HCEC 1CT (cell line): ENCODE measurements around the gene RASSF1.
"Not testable (repeated sequence)": the region's sequence is repeated elsewhere in the genome, so short reads cannot be mapped to it uniquely, and the experiment has no call there.

Source experiments
- DNase-seq: peaks from one replicate; pipeline ENCODE4 v3.0.0-alpha.2; 2017

Gene RASSF1

DNA sequence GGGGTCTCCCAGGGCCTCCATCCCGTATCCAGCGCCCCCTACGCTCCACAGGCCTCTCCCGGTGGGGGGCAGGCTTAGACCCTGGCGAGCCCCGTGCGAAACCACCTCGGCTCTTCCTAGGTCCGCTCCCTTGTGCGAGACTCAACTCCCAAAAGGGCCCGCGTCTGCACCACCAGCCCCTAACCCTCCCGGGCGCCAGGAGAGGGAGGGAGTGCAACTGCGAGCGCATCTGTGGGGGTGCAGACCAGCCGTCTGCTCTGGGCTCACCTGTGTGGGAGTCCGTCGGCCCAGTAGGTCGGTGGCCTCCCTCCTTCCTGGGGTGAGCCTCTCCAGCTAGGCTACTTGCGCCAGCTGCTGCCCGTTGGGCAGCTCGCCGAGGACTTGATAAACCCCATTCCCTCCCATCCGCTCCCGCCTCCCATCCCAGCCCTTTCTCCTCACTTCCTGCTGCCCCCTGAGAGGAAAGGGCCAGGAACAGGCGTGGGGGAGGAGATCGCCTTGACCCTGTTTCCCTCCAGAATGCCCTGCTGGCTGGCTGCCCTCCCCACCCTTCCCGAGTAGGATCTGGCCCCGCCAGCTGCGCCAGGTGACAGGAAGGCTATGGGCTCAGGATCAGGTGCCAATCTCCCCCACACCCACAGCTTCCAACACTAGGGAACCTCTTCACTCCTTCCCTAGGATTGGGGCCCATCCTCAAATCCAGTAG is 18.1 kb downstream of the RASSF1 start, which contains the start of gene HYAL2:
HYAL2 (minus strand) TSS at position 360 of the 706 bp plus-strand sequence. CDS start 2,256 bp downstream, outside the sequence.
- no peak for DNase-seq

DNA sequence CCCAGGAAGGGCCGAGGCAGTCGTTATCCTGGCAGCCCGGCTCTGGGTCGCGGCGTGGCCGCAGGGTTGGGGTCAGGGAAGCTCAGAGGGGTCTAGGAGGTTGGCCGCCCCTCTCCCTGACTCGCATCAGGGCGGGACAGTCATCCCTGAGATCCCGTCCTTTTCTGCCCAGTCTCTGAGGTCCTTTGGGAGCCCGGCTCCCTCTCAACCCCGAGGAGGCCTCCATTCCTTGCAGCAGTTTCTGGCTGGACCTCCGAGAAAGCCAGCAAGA is 18.6 kb downstream of the RASSF1 start:
- no peak for DNase-seq

DNA sequence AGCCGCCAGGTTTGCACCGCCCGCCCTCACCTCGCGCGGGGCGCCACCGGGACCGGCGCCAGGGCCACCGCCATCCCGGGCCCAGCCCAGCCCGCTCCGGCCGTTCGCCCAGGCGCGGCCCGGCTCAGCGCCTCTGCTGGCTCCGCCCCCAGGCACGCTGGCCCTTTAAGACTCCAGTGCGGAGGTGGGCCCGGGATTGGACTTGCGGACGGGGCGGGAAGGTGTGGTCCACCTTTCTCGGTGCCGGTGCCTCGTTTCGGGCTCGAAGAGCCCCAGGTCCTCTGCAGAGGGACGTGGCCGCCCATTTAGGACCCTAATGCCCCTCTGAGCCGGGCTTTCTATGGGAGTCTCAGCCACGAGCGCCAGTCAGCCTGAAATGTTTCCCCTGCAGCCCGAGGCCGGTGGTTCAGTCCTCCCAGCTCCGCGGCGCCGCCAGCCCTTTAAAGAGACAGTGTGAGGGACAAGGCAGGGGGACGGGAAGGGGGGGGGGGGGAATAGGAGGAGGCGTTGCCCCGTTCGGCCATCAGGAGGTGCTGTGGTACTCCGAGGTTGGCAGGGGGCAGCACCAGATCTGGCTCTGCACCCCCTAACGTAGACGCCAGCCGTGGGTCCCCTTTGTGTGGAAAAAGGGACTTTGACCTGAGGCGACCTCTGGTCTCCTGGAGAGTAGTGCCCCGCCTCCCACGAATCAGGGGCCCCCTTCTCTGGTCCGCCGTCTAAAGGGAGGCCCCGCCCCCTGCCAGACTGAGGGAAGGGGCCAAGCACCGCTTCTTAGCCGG is 19.1 kb downstream of the RASSF1 start:
- peak; percentile 91 for DNase-seq

DNA sequence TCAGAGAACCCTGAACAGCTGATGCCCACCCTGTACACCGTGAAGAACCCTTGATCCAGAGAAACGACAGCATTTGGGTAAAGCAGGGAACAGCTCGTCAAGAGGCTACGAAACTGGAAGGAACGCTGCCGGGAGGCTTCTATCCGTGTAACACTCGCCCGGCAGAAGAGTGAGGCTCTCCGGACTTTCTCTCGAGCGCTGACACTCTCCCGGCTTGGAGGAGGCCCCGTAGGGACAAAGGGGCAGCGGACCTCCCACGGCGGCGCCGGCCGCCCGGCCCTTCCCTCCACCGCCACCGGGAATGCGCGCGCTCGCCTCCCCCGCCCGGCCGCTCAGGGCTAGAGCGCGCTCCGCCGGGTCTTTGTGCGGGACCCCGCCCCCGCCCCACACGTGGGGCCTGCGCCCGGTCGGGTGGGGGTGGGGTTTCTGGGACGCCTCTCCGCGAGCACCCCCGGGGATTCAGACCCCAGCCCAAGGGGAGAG is 19.7 kb downstream of the RASSF1 start:
- peak; percentile 40 for DNase-seq

DNA sequence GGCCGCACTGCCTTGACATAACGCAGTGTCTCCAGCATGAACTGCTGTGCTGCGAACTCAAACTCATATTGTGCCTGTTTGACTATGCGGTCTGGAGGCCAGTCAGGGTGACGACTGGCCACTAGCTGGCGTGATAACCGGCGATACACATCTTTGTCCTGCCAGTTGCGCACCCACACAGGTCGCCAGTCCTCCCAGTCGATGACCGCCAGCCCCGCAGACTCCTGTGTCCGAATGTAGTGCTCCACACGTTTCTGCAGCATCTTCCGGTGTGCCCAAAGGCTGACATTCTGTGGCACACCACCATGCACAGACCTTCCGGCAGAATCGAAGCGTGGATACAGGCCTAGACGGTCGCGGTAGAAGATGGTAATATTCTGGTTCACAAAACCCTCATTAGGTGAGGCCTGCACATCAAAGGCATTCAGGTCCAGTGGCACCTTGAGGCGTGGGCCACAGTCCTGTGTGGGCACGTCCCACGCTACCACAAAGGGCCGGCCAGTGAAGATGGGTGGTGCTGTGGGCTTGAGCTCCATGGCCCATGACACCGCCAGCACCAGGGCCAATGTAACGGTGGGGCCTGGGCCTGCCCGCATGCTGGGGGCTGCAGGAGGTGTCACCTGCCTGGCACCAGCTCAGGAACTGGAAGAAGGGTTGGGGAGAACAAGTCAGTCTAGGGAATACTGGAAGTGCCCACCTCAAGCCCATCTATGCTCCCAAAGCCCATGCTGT is 20.6 kb downstream of the RASSF1 start:
- DNase-seq = no peak

DNA sequence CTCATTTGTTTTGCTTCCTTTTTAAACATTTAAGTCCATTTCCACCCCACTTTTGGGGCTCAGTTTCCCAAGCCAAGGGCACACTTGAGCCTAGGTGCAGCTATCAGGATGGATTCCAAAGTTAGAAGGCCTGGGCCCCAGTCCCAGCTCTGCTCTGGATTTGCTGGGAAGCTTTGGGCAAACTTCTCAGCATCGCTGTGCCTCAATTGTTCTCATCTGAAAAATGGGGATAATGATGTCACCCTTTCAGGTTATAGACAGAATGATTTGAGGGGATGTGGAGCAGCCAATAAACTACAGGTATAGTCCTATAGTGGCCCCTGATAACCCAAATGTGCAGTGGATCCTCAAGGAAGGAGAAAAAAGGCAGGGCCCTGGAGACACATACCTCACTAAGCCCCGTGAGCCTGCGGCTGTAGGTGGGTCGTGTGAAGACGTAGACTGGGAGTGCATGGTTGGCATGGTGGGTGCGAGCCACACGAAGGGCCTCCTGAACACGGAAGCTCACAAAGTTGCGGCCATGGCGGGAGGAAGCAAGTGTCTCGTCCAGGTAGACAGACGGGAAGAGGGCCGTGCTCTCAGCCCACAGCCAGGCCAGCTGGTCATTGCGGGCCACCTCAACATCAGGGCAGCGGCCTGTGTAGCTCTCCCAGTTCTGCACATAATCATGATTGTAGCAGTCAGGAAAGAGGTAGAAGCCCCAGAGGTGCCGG is 21.3 kb downstream of the RASSF1 start:
- DNase-seq = no peak

DNA sequence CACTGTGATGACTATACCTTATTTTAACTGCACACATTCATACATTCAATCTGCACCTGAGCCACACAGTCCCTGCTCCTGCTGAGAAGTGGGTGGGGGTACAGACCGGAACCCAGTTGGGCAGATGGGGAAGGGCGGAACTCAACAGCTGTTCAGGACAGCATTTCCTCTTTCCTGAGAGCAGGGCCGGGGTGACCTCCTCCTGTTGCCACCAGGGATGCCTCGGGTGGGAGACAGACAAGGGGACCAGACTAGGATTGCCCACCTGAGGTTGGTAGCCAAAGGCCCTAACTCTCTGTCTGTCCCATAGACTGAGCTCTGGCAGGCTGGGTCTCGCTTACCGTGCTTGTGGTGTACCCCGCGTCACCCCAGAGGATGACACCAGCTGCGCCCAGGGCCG is 22.0 kb downstream of the RASSF1 start:
- DNase-seq = no peak

DNA sequence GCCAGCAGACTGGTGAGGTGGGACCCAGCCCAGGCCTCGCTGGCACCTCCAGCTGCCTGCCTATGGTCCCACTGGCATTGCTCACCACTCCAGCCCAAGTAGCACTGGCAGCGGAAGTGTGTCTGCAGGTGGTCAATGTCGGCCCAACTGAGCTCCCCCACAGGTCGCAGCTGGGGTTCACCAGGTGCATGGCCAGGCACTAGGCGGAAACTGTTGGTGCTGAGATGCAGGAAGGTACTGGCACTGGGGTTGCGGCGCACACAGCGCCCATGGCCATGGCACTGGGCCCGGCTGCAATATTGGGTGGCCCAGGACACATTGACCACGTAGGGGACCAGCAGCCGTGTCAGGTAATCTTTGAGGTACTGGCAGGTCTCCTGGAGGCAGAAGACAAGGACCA is 22.5 kb downstream of the RASSF1 start:
- DNase-seq = no peak

DNA sequence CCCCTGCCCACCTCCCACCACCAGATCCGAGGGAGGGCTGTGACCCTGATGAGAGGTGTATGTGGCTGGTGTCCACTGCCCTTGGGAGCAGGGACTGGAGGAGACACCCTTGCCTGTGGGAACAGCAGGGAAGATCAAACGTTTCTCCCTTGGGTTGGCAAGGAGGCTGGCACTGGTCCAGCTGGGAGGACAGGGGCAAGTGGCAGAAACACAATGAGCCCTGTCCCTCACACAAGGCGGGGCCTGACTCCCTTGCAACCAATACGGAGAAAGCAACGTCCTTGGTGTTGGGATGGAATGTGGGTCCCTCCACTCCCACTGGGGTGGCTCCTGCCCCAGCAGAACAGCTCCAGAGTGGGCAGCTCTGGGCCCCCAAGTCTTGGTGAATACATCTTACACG is 23.3 kb downstream of the RASSF1 start:
- no peak for DNase-seq

DNA sequence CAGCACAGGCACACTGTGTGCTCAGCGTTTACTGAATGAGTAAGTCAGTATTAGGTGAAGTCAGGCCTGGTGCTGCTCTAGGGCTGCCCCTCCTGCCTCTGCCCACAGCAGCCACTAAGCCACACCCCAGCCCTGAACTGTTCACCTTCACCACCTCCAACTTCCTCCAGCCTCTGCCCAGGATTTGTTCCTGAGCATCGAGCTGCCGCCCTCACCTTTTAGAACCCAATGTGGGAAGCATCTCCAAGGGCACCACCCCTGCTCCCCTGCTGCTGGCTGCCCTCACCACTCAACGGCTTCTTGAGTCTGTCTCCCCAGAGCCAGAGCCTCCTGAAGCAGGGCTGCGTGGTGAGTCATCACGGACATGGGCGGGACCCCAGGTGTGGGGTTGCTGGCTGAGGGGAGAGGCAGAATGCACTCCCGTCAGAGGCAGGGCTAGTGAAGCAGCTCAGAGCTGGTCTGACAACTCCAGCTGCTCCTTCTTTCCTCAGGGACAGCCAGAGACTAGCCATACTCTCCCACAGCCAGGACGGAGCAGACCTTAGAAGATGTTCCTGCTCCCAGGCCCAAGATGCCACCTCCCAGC is 23.9 kb downstream of the RASSF1 start:
- DNase-seq = no peak

DNA sequence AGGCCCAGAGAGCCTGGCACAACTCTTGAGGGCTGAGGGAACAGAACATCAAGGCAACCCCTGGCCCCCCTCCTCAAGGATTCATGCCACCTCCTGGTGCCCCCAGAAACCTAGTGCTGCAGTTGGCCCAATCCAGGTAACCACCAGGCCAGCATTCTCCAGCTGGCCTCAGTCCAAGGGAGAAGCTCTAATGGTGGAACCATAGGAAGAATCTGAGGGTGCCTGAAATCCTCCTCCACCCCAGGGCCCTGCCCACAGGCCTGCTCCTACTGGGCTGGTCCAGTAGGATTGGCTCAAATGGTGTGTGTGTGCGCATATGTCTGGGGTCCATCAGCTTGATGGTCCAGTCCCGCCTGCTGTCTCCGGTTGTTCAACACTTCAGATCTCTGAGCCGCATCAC is 25.8 kb downstream of the RASSF1 start:
- DNase-seq = no peak

DNA sequence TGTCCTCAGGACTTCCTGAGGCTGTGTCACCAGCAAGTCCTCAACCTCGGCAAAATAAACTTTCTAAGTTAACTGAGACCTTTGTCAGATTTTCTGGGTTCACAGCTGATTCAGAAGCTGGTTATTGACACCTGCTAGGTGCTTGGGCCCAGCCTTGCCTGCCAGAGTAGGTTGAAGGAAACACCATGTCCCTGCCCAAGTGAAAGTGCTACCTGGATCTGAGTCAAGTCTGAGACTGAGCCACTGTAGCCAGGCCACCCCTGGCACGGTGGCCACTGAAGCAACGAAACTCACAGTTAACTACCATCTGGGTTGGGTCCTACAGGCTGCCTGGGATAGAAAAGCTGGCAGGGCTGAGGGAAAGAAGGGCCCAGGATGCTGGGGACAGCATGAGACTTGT is 26.3 kb downstream of the RASSF1 start:
- no peak for DNase-seq

DNA sequence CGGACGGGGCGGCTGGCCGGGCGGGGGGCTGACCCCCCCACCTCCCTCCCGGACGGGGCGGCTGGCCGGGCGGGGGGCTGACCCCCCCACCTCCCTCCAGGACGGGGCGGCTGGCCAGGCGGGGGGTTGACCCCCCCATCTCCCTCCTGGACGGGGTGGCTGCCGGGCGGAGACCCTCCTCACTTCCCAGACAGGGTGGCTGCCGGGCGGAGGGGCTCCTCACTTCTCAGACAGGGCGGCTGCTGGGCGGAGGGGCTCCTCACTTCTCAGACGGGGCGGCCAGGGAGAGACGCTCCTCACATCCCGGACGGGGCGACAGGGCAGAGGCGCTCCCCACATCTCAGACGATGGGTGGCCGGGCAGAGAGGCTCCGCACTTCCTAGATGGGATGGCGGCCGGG is 28.6 kb downstream of the RASSF1 start:
- DNase-seq = not testable (repeated sequence)

DNA sequence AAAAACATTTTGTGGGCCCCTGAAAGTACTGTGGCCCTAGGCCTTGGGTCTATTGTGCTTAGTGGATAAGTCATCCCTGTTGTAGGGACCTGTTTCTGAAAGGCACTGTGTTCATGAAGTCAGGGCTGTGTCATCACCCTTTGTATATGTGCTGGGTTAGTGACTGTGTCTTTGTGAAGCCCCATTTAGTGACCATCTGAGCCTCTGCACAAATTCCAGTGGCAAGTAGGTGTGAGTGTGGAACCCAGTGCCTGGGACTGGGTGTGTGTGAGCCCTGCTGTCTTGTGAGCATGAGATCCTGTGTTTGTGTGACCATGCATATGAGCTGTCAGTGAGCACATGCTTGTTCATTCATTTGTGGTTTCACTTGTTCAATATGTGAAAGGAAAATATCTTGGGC is 36.0 kb downstream of the RASSF1 start:
- DNase-seq = peak; percentile 57

DNA sequence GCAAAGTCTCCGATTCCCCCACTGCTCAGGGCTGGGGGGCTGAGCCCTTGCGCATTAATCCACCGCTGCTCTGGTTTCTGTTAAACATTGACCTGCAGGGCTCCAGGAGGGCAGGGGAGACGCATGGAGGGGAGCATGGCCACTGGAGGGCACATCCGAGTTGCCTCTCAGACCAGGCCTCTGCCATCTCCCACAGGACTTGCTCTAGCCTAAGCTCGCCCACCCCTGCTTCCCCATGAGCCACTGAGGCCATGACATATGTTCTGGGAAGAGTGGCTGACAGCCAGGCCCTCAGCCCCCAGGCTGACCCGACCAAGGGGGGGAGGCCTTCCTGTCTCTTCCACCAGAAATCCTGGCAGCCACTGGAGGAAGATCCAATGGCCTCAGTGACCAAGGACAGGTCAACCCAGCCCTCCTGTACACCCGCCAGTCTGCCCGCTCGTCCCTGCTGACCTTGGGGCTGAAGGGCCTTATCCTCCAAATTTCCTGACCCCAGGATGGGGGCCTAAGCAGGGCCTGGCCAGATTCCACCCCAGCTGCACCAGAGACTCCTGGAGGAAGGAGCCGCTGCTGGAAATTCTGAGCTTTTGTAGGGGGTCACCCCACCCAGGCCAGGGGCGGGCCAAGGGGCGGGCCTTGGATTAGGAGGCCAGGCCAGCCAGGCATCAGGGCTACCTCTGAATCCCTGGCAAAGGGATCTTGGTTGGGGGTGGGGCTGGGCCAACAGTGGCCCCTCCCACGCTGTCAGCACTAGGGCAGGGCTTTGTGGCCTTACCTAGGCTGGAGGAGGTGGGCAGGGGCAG is 37.4 kb downstream of the RASSF1 start, which contains the start of gene HYAL1:
HYAL1 (minus strand) TSS at position 562 of the 803 bp plus-strand sequence. CDS start 618 bp downstream, outside the sequence.
- peak; percentile 7 for DNase-seq

DNA sequence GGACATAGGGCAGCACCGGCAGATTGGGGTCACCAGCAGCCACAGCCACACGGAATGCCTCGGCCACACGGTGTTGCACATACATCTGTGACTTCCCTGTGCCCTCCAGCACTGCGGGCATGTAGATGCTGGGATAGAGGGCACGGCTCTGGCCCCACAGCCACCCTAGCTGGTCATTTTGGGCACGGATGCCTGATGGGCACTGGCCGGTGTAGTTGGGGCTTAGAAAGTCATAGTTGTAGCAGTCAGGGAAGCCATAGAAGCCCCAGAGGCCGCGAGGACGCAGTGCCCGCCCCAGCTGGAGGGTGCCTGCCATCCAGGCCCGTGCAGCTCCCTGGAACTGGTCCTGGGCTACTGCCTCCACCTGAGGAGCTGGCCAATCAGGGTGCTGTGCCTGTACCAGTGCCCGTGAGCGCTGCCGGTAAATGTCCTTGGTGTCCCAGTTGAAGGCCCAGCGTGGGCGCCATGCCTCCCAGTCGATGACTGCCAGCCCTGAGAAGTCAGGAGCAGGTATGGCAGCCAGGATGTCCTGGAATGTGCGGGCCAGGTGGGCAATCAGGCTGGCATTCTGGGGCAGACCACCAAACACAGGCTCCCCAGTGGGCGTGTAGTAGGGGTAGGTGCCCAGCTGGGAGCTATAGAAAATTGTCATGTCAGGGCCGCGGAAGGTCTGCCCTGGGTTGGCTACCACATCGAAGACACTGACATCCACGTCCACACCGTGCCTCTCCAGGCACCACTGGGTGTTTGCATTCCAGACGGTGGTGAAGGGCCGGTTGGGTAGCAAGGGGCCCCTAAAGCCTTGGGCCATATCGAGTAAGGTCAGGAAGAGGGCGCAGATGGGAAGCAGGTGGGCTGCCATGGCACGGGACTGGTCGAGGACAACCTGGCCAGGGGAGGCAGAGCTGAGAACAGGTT is 38.3 kb downstream of the RASSF1 start:
- DNase-seq = no peak

DNA sequence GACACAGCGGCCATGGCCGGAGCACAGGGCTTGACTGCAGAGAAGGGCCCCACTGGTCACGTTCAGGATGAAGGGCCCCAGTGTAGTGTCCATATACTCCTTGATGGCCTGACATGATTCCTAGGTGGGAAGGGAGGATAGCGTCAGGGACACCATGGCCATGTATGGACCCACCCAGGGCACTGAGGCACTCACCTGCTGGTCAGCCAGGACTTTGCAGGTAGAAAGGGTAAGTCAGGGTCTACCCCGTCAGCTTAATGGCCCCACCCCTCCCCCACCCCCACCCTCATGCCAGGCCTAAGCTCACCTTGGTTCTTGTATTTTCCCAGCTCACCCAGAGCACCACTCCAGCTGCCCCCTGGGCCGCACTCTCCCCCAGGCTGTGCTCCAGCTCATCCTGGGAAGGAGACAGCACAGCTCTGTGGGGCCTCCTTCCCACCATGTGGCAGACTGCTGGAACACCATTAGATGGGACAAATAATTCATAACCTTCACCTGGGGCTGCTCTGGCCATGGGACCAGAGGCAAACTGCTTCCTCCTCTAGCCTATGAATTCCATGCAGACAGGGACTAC is 39.9 kb downstream of the RASSF1 start:
- no peak for DNase-seq

DNA sequence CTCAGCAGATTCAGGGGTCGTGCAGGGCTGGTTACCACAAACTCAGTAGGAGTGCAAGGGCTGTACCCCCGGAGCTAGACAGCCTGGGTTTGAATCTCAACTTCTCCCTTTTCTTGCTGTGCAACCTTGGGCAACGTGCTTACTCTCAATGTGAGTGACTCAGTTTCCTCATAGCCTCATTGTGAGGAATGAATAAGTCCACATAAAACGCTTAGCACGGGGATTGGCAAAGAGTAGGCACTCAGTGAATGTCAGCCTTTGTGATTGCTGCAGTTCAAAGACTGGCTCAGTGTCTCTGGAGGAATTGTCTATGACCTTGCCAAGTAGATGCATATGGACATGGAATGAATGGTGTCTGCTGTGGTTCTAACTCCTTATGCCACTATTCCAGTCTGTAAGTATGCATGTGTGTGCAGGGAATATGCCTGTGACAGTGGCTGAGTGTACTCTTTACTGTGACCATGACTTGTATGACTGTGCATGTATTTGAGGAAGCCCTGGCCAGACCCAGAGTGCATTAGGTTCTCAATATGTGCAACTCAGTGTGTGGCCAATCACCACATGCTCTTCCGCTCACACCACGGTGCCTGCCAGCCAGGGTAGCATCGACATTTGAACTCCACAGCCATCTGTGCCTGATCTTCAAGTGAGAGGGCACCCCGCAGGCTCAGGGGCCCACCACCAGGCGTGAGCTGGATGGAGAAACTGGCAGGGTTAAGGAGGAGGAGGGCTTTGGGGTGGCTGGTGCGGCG is 40.5 kb downstream of the RASSF1 start:
- DNase-seq = peak; percentile 55

DNA sequence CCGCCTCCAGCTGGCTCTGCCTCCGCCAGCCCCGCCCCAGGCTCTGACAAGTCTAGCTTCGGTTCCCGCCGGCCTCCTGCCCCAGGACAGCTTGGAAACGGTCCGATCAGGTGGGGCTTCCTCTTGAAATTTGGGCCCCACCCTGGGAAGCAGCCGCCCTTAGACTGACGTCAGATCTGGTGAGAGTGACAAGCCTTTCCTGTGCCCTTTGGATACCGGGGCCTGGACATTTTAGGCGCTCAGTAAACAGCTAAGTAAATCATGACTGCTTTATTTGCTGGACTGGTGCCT is 41.1 kb downstream of the RASSF1 start:
- DNase-seq = no peak
